A673 (cell line): ENCODE data around the gene TMOD3.

Experiments used
- EZH2 ChIP-seq: fragments of 200-600 bp; sonication (generic); IDR thresholded peaks from 2 replicates; pipeline ENCODE4 v1.6.1; 2017; ENCODE audit warnings: borderline replicate concordance, low read depth, mild to moderate bottlenecking, mixed read lengths, antibody characterized with exemption, low read length; ENCODE audit not compliant: poor library complexity, severe bottlenecking
- TF ChIP-seq, protein P1 (sequence below): fragments of 300-800, 200-600 bp; sonication (generic); conservative IDR thresholded peaks from 2 replicates; pipeline ENCODE4 v1.5.1; 2017; ENCODE audit warnings: low read depth, mild to moderate bottlenecking, antibody characterized with exemption, low read length, moderate library complexity, mixed read lengths

DNA sequence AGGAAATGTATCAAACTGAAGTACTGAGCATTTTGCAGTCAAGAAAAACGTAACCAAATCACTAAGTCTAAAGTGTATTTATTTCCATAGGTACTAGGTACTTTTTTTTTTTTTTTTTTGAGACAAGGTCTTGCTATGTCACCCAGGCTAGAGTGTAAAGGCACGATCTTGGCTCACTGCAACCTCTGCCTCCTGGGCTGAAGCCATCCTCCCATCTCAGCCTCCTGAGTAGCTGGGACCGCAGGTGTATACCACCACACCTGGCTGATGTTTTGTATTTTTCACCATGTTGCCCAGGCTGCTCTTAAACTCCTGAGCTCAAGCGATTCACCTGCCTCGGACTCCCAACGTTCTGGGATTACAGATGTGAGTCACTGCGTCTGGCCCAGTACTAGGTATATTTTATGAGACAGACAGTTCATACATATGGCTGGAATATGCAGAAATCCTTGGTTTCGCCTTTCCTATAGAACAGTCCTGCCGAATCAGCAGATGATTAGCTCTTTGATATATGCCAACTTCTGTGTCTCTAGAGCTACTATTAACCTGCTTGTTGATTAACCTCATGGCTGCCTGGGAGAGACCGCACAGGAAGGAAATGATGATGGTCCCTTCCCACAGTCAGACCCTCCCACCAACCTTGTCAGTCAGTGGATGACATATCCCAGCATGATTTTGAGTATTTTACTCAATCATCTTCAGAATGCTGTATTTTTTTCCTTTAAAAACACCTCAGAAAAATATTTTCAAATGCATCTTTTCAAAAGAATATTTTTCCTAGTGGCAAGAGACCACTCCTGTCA, 32.3 kb downstream of the TMOD3 start:
- TF ChIP-seq, protein P1, sequence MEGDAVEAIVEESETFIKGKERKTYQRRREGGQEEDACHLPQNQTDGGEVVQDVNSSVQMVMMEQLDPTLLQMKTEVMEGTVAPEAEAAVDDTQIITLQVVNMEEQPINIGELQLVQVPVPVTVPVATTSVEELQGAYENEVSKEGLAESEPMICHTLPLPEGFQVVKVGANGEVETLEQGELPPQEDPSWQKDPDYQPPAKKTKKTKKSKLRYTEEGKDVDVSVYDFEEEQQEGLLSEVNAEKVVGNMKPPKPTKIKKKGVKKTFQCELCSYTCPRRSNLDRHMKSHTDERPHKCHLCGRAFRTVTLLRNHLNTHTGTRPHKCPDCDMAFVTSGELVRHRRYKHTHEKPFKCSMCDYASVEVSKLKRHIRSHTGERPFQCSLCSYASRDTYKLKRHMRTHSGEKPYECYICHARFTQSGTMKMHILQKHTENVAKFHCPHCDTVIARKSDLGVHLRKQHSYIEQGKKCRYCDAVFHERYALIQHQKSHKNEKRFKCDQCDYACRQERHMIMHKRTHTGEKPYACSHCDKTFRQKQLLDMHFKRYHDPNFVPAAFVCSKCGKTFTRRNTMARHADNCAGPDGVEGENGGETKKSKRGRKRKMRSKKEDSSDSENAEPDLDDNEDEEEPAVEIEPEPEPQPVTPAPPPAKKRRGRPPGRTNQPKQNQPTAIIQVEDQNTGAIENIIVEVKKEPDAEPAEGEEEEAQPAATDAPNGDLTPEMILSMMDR: no peak
- TF ChIP-seq EZH2: no peak
